Measurements from ENCODE around the gene GABARAPL2.
A peak's percentile ranks its signal among the peaks of the same experiment; 100 is the strongest.
"Not testable (repeated sequence)": the region's sequence is repeated elsewhere in the genome, so short reads cannot be mapped to it uniquely, and the experiment has no call there.

The GABARAPL2 gene, protein sequence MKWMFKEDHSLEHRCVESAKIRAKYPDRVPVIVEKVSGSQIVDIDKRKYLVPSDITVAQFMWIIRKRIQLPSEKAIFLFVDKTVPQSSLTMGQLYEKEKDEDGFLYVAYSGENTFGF

GRCh38 chr16:75566040-75566757 lies at the start of gene GABARAPL2:
TSS of gene GABARAPL2 (plus strand) at chr16:75566379. CDS start at chr16:75566487, 108 bp downstream.
- DNase-seq, result peak; percentile 79 to 86 (median 84)

GRCh38 chr16:75519175-75519574 lies 47.0 kb upstream of the GABARAPL2 start:
- DNase-seq, result no peak

DNA sequence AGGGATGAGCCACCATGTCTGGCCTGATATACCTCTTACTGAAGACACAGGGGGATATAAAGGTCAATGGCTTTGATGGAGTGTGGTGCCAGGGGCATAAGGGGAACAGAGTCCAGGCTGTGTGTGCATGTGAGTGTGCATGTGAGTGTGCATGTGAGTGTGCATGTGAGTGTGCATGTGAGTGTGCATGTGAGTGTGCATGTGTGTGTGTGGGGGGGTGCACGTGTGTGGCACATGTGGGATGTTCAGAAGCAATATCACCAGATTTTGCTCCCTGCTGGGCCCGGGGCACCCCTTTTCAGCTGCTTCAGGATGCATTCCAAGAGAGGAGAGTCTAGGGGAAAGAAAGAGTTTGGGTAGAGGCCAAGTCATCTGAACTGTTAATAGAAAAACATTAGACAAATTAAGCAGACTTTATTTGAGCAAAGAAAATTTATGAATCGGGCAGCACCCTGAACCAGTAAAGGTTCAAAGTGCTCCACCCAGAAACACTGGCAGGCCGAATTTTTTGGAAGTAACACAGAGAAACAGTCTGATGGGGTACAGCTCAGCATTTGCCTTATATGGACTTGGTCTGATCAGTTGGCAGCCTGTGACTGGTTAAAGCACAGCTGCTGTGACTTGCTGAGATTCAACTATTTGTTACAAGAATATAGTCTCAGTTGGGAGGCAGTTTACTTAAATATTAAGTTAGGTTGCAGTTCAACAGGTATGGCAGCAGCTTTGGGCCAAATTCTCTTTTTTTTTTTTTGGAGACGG lies 40.0 kb upstream of the GABARAPL2 start:
- no peak for DNase-seq

- no peak for DNase-seq
Measured at GRCh38 chr16:75527825-75528299, 38.3 kb upstream of the GABARAPL2 start.

DNA sequence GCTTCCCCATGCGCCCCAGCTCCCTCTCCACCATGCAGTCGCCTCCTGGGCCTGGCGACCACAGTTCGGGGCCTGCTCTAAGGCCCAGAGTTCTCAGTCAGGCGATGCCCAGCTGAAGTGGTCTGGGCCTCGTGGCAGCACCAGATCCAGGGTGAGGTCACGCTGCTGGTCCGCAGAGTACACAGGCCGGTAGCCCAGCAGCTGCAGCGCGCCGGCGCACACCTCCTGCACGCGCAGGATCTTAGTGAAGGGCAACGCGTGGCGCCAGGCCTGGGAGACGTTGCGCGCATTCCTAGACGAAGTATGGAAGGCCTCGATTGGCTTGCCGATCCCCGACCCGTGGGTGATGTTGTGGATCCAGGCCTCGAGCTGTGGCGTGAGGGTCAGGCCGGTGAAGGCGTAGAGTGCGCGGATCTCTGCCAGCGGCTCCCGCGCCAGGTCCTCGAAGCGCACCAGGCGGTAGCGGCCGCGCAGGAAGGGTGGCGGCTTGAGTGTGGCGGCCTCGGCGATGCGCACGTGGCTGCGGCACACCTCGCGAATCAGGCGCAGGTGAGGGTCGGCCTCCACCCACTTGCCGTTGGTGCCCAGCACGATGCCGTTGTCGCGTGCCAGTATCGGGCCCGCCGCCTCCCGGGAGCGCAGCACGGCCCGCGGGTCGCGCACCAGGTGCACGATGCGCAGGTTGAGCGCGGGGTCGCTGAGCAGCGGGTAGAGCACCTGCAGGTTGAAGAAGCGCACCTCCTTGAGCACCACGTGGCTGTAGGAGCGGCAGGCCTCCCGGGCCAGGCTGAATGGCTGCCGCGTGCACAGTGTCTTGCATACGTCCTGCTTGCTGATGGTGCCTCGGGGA lies 36.9 kb upstream of the GABARAPL2 start:
- DNase-seq, result no peak

DNA sequence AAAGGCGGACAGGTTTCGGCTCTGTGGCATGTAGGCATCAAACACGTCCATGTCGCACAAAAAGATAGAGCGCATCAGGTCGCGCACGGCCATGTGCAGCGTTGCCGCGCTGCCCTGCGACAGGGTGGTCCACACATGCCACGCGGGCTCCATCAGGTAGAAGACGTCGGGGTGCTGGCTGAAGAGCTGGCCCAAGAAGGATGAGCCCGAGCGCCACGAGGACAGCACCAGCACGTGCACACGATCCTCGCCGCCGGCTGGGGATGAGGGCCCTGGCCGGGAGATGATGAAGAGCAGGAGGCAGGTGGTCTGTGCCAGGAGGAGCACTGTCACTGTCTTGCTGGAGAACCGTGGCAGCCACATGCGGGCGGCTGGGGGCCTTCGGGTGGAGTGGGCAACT lies 36.2 kb upstream of the GABARAPL2 start:
- no peak for DNase-seq

DNA sequence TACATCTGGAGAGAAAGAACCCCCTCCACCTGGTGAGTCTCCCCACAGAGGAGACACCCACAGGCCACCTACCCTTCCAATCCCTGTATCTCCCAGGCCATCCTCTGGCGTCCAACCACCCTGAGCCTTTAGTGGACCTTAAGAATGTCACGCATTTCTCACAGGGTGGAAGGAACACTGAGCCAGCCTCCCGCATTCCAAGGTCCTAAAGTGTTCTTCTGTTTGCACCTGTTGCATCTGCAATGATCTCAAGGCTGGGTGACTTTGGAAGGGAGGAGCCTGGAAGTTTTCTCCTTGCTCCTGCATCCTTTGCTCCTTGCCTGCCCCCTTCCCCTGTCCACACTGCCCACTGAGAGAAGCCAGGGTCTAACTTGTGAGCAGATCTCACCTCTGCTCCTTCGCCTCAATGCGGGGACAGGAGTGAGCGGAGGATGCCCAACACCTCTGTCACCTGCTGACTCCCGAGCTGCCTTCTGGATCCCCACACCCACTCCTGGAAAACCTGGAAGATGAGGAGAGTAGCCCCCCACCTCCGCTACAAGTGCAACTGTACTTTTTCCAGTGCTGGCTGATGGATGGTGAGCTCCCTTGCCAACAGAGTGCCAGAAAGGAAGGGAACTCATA lies 33.9 kb upstream of the GABARAPL2 start:
- no peak for DNase-seq

DNA sequence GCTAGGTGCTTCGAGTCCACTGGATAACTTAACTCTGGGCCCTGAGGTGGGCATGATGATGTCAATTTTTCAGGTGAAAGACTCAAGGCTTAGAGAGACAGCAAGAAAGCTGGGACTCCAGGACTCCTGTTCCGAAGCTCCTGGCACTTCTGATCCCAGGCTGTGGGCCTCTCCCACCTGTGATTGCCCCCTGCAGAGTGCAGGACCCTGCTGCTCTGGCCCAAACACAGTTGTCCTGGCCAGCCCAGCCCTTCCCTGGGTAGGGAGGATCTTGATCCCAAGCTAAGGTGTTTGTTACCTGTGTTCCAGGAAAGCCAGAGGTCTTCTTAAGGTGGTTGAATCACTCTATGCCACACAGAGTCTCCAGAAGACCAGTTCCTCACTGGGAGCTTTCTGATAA lies 33.4 kb upstream of the GABARAPL2 start:
- no peak for DNase-seq

DNA sequence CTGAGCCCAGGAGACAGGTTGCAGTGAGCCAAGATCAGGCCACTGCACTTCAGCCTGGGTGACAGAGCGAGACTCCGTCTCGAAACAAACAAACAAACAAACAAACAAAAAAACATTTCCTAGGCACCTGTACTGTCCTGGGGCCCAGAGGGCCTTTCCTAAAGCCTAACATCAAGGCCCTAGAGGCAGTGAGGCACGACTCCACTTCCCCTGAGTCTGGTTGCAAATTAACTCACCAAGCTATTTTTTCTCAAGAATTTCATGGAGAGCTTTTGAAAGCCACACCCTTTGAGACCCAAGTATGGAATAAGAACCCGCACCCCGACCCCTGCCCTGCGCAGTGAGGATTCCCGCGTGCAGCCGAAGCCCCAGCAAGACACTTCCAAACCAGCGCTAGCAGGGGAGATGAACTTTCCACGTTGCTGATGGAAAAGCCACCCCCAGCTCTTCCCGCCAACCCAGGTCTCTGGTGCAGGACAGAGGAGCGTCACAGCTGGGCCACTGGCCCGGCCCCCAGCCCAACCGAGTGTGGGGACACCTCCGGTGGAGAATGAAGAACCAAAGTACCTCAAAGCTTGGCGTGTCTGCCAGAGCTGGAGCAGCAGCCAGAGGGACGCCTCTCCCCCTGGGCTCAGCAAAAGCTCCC lies 31.5 kb upstream of the GABARAPL2 start:
- DNase-seq, result no peak

DNA sequence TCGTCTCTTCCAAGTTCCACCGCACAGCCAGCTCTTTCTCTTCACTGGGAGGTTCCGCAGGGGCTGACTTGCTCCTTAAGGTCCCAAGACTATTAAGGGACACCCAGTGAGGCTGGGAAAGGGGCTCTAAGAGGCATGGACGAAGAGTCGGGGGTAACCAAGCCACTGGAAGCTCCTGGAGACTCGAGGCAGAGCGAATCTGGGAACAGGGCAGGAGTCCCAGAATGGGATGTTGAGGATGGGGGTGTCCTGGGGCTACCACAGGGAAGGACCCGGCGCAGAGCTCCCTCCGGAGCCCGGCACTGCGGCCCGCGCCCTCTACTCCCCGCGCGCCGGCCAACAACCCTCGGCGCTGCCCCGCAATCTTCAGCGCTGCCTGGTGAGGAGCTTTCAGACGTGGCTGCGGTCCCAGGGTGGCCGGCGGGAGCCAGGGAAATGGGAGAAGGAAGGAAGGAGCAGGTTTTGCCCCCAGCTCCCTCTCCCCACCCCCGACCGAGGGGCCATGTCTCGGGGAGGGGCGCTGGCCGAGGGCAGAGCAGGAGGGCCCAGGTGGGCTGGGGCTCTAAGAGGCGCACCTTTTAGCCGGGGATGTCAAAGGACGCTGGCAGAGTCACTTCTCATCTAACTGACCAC lies 30.9 kb upstream of the GABARAPL2 start:
- DNase-seq, result no peak

GRCh38 chr16:75535901-75536300 lies 30.3 kb upstream of the GABARAPL2 start, which contains the start of gene CHST5:
TSS of gene CHST5 (minus strand) at chr16:75536108. CDS start at chr16:75530384, 5,724 bp downstream.
- no peak for DNase-seq

- no peak for DNase-seq
Measured at GRCh38 chr16:75537776-75538175, 28.4 kb upstream of the GABARAPL2 start.

- DNase-seq, result not testable (repeated sequence)
Measured at GRCh38 chr16:75538882-75539565, 27.2 kb upstream of the GABARAPL2 start.

DNA sequence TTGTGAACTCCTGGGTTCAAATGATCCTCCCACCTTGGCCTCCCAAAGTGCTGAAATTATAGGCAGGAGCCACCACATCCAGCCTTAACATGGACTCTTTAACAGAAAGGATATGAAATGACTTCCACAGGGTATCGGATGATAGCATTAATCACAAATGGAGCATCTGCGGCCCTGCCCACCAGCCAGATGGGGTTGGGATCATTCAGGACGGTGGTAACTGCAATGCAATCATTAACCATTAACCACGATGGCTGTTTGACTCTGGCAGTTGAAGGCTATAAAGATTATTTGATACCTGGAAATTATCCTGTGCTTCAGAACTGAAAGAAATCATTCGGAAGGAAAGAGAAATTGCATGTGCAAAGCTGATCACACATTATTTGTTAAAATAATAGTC lies 24.9 kb upstream of the GABARAPL2 start:
- no peak for DNase-seq

DNA sequence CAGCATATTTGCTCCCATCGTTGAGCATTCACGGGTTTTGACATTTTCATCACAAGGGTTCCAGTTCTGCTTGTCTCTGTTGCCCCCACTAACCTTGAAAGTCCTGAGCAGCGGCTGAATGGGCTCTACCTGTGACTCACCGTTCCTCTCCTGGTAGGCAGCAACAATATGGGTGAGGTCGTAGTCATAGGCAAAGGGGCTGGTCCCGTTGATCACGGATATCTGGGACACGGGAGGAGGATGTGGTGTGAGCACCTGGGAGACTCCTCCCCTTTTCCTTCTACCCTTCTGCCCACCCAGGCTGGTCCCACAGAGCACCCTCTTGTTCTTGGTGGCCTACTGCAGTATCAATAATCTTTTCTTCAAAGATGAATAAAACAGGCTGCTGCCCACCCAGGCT lies 23.7 kb upstream of the GABARAPL2 start:
- DNase-seq, result not testable (repeated sequence)

- DNase-seq, result not testable (repeated sequence)
Measured at GRCh38 chr16:75545879-75546278, 20.3 kb upstream of the GABARAPL2 start.

DNA sequence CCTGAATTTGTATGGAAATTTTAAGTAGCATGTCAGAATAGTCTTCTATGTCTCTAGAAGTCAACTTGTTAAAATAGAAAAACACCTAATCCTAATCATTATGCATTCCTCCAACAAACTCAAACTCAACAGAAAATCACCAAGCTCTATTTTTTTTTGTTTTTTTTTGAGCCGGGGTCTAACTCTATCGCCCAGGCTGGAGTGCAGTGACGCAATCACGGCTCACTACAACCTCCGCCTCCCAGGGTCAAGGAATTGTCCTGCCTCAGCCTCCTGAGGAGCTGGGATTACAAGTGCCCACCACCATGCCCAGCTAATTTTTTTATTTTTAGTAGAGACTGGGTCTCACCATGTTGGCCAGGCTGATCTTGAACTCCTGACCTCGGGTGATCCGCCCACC lies 19.9 kb upstream of the GABARAPL2 start:
- DNase-seq, result no peak

GRCh38 chr16:75548456-75548855 lies 17.7 kb upstream of the GABARAPL2 start:
- DNase-seq, result not testable (repeated sequence)

DNA sequence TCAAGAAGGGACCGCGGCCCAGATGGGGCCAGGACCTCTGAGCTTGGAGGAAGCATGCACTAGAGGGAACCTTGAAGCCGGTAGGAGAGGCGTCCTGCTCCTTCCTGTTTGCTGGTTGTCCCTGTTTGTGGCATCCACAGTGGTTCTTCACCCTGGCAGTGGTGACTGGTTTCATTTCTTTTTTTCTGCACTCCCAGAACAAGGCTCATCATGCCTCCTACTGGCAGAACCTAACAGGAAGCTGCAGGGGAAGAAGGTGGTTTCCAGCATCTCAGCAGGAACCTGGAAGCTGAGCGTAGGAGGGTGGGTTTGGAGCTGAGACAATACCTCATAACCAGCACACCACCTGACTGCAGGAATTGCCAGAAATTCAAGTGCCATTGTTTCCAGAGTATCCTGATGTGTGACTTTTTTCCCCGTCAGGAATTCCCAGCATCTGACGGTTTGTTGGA lies 15.9 kb upstream of the GABARAPL2 start:
- DNase-seq, result no peak

DNA sequence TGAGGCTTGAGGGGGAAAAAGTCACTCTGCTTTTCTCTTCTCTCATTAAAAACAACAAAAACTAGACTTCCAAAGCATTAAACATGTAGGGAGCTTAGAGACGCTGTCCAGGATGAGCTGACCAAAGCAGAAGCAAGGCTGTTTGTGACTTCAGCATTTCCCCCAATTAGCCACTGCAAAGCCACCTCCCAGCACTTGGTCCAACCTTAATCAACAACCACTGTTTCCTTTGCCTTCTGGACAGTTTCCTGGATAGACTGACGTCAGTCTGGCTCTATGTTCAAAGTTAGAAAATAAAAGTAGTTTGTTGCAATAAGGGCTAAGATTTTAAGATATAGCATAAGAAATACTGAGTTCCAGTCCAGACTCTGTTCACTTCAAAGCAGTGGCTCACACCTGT lies 13.2 kb upstream of the GABARAPL2 start:
- no peak for DNase-seq

All from activated CD4-positive, CD25-positive, alpha-beta regulatory T cell (primary cell).